Skin epidermis (tissue), 12 donors: ENCODE measurements around the gene FGF7.
"Not testable (repeated sequence)": the region's sequence is repeated elsewhere in the genome, so short reads cannot be mapped to it uniquely, and the experiment has no call there.

Experiments used
- H3K27ac ChIP-seq, 21 experiments: fragments of 200-600 bp; sonication (generic) in 11 of 21; one replicate each; pipeline ENCODE4 v1.5.0; 2020; ENCODE audit warnings: mild to moderate bottlenecking in 3 of 21, inconsistent platforms in 2 of 21, moderate library complexity in 2 of 21
- H3K4me3 ChIP-seq, 7 experiments: fragments of 200-600 bp; sonication (generic) in 2 of 7; one replicate each; pipeline ENCODE4 v1.5.0; 2020; ENCODE audit warnings: inconsistent platforms in 2 of 7, mild to moderate bottlenecking in 2 of 7, moderate library complexity in 1 of 7

FGF7 gene

DNA sequence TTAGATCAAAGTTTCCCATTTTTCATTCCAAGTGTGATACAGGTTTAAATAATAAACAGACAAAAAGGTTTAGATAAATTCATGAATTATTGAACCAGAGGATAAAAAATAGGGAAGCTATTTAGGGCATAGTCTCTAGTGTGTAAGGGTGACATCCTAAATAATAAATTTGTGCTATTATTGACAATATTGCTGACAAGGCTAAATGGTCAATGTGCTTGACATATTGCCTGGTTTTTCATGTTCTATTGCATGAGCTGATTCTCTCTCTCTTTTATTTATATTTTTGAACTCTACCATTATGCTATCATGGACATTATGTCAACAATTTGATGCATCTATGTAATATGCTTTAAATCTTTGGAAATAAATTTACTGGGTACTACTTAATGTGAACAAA is 55.9 kb downstream of the FGF7 start:
- H3K27ac ChIP-seq, H3K4me3 ChIP-seq: not testable (repeated sequence)

DNA sequence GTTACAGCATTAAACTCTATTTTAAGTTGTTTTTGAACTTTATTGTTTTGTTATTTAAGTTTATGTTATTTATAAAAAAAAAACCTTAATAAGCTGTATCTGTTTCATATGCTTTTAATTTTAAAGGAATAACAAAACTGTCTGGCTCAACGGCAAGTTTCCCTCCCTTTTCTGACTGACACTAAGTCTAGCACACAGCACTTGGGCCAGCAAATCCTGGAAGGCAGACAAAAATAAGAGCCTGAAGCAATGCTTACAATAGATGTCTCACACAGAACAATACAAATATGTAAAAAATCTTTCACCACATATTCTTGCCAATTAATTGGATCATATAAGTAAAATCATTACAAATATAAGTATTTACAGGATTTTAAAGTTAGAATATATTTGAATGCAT is 62.4 kb downstream of the FGF7 start:
- H3K4me3 ChIP-seq, H3K27ac ChIP-seq: not testable (repeated sequence)

DNA sequence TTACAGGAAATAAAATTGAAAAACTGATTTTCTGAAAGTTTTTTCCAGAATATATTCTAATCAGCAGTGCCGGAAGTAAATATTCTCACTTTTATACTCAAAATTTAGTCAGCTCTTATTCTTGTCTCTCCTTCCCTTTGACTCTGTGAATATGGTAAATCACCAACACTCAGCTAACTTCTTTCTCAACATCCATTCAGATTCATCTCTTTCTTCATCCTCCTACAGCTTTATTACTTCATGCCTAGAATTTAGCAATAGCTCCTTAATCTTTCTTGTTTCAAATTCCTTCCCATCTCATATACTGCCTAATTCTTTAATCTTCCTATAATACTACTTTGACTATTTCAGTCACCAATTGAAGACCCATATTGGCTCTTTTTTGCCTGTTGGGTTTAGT is 67.9 kb downstream of the FGF7 start:
- no peak overlapping the region for H3K27ac ChIP-seq
- no peak overlapping the region for H3K4me3 ChIP-seq

DNA sequence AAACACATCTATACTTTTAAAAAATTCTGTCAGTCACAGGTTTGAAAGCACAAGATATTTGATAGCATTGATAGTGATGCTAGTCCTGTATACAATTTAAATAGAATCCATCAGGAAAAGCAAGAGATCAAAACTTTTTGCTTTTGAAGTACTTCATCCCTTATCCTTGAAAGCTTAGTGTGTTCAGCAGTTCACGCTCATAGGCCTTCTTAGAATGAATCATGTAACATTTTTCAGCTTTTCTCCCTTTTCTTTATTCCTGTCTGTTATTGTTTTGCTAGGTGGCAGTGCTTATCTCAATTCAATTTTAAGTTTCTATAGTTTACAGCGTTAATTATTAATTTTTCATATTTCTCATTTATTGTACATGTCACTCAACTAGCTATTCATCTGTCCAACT is 69.1 kb downstream of the FGF7 start:
- Histone ChIP-seq H3K4me3 (no peak overlapping the region), H3K27ac (no peak overlapping the region)

DNA sequence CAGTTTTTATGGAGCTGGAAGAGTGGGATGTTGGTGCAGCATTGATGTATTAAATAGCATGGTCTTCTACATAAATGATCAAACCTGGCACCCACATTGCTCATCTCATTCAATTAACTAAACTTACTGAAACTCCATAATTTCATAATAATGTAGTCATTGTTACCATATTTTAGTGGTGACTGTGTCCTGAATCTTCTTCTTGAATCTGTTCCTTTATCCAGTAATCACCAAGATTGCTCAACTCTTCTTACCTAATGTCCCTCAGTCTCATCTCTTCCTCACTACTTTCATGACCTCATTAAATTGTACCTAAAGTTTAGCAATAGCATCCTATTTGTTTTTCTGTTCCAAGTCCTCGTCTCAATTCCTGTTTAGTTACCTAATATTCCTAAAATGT is 69.8 kb downstream of the FGF7 start:
- Histone ChIP-seq H3K4me3 (no peak overlapping the region), H3K27ac (no peak overlapping the region)

DNA sequence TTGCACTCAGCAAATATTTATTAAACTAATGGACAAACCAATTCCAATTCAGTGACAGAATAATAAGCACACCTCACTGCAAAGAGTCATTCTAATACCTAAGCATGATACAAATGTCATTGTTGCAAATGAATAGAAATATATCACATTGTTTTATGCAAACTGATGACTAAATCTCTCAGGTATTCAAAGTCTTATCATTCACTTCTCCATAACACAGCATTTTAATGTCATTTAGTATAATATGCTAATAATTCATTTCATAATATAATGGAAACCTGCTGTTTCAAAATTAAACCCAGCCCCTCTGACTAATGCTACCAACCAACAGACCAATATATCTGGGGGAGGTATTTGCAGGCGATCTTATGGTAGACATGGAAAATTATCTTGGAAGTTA is 71.8 kb downstream of the FGF7 start:
- no peak overlapping the region for H3K27ac ChIP-seq
- H3K4me3 ChIP-seq = no peak overlapping the region

DNA sequence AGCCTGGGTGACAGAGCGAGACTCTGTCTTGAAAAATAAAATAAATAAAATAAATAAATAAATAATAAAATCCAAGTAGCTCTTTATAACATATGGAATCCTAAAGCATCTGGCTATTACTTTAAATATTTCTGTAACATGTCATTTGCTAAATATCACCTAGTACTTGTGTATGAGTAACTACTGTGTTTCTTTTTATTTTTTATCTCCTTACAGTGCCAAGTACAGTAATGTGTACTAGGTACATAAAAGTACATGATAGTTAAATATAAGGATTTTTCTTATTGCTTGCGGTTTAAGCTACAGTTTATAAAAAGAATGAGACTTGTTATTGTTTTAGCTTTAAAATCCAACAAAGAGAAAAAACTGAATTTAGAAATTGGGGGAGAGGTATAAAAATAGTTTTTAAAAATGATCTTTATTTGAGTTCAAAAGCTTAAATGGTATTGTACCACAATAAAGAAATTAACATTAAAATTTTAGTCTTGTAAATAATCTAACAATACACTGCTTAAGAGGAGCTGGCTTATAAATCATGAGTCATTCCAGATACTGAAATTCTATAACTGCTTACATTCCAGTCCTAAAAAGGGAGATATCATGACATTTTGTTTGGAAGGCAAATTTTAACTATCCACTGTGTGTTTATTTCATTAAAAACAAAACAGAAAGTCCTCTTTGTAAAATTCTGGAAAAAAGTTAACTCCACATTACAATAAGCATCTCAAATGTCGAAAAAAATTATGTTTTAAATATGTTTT is 73.1 kb downstream of the FGF7 start:
- Histone ChIP-seq H3K27ac (no peak overlapping the region), H3K4me3 (no peak overlapping the region)

DNA sequence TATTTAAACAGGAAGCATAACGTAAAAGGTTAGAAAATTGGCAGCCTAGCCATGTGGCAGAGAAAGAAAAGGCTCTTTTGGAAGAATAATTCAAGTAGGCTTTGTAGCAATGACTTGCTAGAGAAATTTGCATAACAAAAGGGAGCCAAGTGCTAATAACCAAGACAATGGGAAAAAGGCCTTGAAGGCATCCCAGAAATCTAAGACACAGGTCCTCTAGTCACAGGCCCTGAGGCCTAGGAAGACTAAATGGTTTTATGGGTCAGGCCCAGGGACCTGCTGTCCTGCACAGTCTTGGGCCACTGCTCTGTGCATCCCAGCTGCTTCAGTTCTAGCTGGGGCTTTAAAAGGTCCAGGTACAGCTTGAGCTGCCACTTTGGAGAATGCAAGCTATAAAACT is 78.5 kb downstream of the FGF7 start:
- Histone ChIP-seq H3K4me3 (no peak overlapping the region), H3K27ac (no peak overlapping the region)

DNA sequence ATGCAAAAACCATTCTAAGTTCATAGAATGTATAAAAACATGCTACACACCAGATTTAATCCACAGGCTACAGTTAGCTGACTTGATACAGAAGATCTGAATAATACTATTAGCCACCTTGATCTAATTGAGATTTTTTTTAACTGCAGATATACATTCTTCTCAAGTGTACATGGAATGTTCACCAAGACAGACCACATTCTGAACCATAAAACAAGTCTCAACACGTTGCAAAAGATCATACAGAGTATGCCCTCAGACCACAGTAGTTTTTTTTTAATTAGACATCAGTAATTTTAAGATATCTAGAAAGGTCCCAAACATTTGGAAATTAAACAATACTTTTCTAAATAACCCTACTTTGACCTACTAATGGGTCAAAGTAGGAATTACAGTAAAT is 83.3 kb downstream of the FGF7 start:
- no peak overlapping the region for H3K27ac ChIP-seq

DNA sequence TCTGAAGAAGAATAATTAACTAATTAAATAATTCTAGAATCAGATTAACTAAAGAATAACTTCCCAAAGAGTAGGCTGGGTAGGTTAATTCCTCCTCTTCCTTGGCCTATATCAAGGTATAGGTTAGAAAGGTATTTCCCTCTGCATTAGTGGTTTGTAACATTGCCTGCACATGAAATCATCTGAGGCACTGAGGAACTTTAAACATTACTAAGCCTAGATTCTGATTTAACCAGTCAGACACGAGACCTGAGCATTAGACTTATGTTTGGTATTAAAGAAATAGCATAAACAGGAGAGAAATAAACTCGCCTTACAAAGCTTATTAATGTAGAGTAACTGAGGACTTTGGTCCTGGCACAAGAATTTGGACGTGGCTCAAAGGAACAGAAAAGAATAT is 84.2 kb downstream of the FGF7 start:
- Histone ChIP-seq H3K27ac (no peak overlapping the region), H3K4me3 (no peak overlapping the region)

More for the DNA sequence above, 83.3 kb downstream of the FGF7 start:
- H3K4me3 ChIP-seq = no peak overlapping the region

DNA sequence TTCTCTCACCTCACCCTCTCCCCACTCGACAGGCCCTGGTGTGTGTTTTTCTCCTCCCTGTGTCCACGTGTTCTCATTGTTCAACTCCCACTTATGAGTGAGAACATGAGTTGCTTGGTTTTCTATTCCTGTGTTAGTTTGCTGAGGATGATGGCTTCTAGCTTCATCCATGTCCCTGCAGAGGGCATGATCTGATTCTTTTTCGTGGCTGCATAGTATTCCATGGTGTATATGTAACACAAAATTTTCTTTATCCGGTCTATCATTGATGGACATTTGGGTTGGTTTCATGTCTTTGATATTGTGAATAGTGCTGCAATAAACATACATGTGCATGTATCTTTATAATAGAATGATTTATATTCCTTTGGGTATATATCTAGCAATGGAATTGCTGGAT is 89.7 kb downstream of the FGF7 start:
- H3K27ac ChIP-seq, H3K4me3 ChIP-seq: not testable (repeated sequence)

DNA sequence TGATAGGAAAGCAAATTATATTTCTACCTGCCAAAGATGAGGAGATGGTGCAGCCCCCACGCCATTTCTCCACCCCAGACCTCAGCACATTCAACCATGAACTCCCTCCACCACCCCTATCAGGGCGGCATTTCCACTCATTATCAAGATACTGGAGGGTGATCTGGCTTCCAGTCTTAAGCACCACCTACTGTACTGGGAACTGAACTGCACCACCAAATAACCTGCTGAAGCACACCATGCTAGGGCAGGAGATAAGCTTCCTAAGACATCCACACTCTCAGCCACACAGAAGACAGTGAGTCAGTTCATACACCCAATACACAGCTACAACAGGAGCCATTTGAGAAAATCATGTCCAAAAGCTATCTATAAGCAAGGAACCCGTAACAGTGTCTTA is 98.8 kb downstream of the FGF7 start:
- Histone ChIP-seq H3K4me3 (no peak overlapping the region), H3K27ac (no peak overlapping the region)

DNA sequence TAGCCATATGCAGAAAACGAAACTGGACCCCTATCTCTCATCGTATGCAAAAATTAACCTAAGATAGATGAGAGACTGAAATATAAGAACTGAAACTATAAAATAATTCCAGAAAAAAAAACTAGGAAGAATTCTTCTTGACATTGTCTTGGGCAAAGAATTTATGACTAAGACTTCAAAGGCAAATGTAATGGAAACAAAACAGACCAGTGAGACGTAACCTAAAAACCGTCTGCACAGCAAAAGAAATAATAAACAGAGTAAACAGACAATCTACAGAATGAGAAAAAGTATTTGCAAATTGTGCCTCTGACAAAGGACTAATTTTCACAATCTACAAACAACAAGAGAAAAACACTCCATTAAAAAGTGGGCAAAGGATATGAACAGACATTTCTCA is 105.2 kb downstream of the FGF7 start:
- Histone ChIP-seq H3K4me3 (no peak overlapping the region), H3K27ac (no peak overlapping the region)

DNA sequence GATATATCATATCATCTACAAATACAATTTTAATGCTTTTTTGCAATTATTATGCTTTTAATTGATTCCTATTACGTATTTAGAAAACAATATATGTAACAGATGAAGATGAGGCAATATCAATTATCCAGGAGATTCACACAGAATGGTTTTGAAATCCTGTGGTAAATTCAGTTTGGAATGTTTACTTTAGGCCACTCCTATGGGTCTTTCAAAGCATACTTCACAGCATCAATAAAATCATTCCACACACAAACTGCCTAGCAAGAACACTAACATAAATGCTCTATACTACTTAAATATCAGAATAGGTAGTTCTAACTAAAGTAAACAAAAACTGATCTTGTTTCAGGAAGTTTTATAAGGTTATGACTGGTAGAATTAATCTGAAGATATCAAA is 107.0 kb downstream of the FGF7 start:
- no peak overlapping the region for H3K27ac ChIP-seq

More for the DNA sequence above, 107.0 kb downstream of the FGF7 start:
- H3K4me3 ChIP-seq = no peak overlapping the region
